Type B pancreatic cell (in vitro differentiated cells): ENCODE data around the gene S100P. TPM values are rescaled to one million over a fixed set of nuclear protein-coding genes. Genes with fewer than 3 reads are reported as not detected.

ENCODE experiments used
- DNase-seq: peaks from one replicate; pipeline ENCODE4 v3.0.0; 2021; ENCODE audit warnings: mixed read lengths; ENCODE audit not compliant: unreplicated experiment; ENCODE audit errors: extremely low spot score
- H3K27ac Mint-ChIP-seq: 2 replicates; pipeline ENCODE4 v1.8.0; 2021; ENCODE audit warnings: mild to moderate bottlenecking, mixed read lengths
- H3K27me3 Mint-ChIP-seq: 2 replicates; pipeline ENCODE4 v1.8.0; 2021; ENCODE audit warnings: mixed read lengths
- H3K36me3 Mint-ChIP-seq: 2 replicates; pipeline ENCODE4 v1.8.0; 2021; ENCODE audit warnings: mixed read lengths
- H3K4me1 Mint-ChIP-seq: one replicate; pipeline ENCODE4 v1.8.0; 2021; ENCODE audit warnings: mixed read lengths; ENCODE audit not compliant: unreplicated experiment
- H3K4me3 Mint-ChIP-seq: 2 replicates; pipeline ENCODE4 v1.8.0; 2021; ENCODE audit warnings: mild to moderate bottlenecking, mixed read lengths
- H3K9me3 Mint-ChIP-seq: 2 replicates; pipeline ENCODE4 v1.8.0; 2021; ENCODE audit warnings: mixed read lengths
- CTCF ChIP-seq: fragments of 200-600 bp; sonication (generic); conservative IDR thresholded peaks from 2 replicates; pipeline ENCODE4 v1.5.0; 2021; ENCODE audit warnings: antibody characterized with exemption, mild to moderate bottlenecking
- total RNA-seq: library from RNA; stranded (reverse); gene quantifications from 2 replicates; pipeline ENCODE4 v1.2.1, GENCODE V29; 2021; ENCODE audit warnings: low replicate concordance

The S100P gene
- total RNA-seq, 1 donor from 2014 or later, result 80.8 TPM

DNA sequence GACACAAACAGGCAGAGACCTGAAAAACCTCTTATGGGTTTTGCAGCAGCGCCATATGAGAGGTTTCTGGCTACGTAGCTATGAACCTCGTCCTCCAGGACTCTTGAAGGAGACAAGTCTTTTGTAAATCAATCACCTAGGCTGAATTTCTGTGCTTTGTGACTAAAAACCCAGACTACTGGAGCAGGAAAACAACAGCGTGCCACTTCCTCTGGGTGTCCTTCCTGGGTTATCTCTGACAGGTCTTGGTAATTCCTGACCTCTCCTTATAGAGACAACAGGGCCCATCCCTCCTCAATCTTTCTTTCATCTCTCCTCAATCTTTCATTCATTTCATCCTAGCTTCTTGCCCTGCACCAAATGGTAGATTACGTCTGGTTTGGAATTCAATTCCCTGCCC lies 5.7 kb downstream of the S100P start:
- H3K9me3 Mint-ChIP-seq, result peaks cover 7% of the 10 kb centered on the region
- DNase-seq, result no peak
- no peak for TF ChIP-seq CTCF
- no peak overlapping the region for H3K4me3 Mint-ChIP-seq
- H3K27me3 Mint-ChIP-seq, result no peaks in the 10 kb centered on the region
- H3K36me3 Mint-ChIP-seq, result peaks cover 31% of the 10 kb centered on the region
- H3K27ac Mint-ChIP-seq, result no peak overlapping the region
- H3K4me1 Mint-ChIP-seq, result peaks cover 9% of the 10 kb centered on the region

DNA sequence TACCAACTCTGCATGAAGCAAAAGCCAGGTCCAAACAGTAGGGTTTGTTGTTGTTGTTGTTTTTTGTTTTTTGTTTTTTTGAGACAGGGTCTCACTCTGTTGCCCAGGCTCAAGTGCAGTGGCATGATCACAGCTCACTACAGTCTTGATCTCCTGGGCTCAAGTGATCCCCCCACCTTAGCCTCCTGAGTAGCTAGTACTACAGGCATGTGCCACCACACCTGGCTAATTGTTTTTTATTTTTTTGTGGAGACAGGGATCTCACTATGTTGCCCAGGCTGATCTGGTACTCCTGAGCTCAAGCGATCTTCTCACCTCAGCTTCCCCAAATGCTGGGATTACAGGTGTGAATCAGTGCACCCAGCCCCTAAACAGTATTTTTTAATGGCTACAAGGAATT lies 6.2 kb downstream of the S100P start:
- Mint-ChIP-seq H3K27ac (no peak overlapping the region), H3K4me1 (peaks cover 9% of the 10 kb centered on the region), H3K27me3 (no peaks in the 10 kb centered on the region), H3K4me3 (no peak overlapping the region), H3K9me3 (peaks cover 12% of the 10 kb centered on the region), H3K36me3 (peaks cover 36% of the 10 kb centered on the region)
- DNase-seq, result no peak
- TF ChIP-seq CTCF, result no peak

DNA sequence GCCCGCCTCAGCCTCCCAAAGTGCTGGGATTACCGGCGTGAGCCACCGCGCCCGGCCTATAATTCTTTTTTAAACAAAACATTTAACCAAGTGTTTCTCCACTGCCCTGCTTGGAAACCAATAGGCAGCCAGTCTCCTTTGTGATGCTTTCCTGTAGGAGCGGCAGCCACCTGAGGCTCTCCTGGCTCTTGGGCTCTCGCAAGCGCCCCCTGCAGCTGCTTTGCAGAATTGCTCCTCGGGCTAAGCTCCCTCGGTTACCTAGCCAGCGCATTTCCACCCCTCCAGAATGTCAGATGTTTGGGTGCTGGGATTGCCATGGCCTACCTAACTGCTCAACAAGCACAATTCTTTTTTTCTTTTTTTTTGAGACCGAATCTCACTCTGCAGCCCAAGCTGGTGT lies 7.7 kb downstream of the S100P start:
- Mint-ChIP-seq H3K27ac (no peak overlapping the region), H3K36me3 (peaks cover 48% of the 10 kb centered on the region), H3K4me1 (peaks cover 2% of the 10 kb centered on the region), H3K27me3 (no peaks in the 10 kb centered on the region), H3K4me3 (no peak overlapping the region), H3K9me3 (peaks cover 13% of the 10 kb centered on the region)
- peak; percentile 60 for TF ChIP-seq CTCF
- DNase-seq, result no peak

GRCh38 chr4:6702761-6703160 lies 9.1 kb downstream of the S100P start:
- peaks cover 59% of the 10 kb centered on the region for H3K36me3 Mint-ChIP-seq
- H3K27me3 Mint-ChIP-seq, result no peaks in the 10 kb centered on the region
- no peak for TF ChIP-seq CTCF
- DNase-seq, result no peak
- no peak overlapping the region for H3K4me3 Mint-ChIP-seq
- no peak overlapping the region for H3K27ac Mint-ChIP-seq
- H3K4me1 Mint-ChIP-seq, result peaks cover 8% of the 10 kb centered on the region
- peaks cover 19% of the 10 kb centered on the region for H3K9me3 Mint-ChIP-seq

DNA sequence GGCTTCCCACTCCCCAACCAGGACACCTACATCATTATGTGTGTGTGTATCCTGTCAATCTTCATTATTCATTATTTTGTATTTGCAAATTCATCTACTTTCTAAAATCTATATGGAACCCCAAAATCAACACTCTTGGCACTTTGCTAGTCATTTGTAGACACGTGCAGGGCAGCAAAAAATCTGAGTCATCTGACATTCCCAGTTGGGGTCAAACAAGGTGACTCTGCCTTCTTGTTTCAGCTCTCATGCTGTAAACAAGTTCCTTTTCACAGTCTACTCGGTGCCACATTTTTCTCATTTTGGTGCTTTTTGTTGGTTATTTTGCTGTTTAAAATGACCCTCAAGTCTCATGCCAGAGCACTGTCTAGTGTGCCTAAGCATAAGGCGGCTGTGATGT lies 10.1 kb downstream of the S100P start:
- Mint-ChIP-seq H3K9me3 (peaks cover 24% of the 10 kb centered on the region), H3K27ac (peak overlapping the region; percentile 9), H3K27me3 (no peaks in the 10 kb centered on the region), H3K4me3 (no peak overlapping the region), H3K36me3 (peaks cover 65% of the 10 kb centered on the region), H3K4me1 (peaks cover 15% of the 10 kb centered on the region)
- no peak for TF ChIP-seq CTCF
- no peak for DNase-seq

DNA sequence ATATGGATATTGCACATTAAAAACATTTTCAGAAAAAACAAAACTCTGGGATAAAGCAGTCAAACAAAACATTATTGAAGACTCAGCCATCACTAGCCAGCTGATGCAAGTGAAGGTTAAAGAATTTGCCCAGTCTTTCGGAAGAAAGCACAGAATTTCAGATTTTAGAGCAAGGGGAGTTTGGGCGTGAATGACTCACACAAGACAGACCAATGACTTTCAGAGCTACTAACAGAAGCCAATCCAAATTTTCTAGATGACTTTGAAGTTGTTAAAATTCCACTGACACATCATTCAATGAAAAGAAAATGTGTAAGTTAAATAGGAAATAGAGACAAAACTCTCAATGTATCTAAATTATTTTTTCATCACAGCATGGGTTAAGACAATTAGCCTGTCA lies 12.0 kb downstream of the S100P start:
- H3K4me3 Mint-ChIP-seq, result peak overlapping the region; percentile 7

More for the DNA sequence above, 12.0 kb downstream of the S100P start:
- H3K36me3 Mint-ChIP-seq, result peaks cover 65% of the 10 kb centered on the region
- DNase-seq, result no peak
- no peak for TF ChIP-seq CTCF
- peaks cover under 1% of the 10 kb centered on the region for H3K27me3 Mint-ChIP-seq
- H3K27ac Mint-ChIP-seq, result no peak overlapping the region
- peaks cover 28% of the 10 kb centered on the region for H3K9me3 Mint-ChIP-seq
- H3K4me1 Mint-ChIP-seq, result peaks cover 22% of the 10 kb centered on the region
